ENCODE results near the gene BAD.
"Not testable (repeated sequence)": the region's sequence is repeated elsewhere in the genome, so short reads cannot be mapped to it uniquely, and the experiment has no call there.

BAD gene

DNA sequence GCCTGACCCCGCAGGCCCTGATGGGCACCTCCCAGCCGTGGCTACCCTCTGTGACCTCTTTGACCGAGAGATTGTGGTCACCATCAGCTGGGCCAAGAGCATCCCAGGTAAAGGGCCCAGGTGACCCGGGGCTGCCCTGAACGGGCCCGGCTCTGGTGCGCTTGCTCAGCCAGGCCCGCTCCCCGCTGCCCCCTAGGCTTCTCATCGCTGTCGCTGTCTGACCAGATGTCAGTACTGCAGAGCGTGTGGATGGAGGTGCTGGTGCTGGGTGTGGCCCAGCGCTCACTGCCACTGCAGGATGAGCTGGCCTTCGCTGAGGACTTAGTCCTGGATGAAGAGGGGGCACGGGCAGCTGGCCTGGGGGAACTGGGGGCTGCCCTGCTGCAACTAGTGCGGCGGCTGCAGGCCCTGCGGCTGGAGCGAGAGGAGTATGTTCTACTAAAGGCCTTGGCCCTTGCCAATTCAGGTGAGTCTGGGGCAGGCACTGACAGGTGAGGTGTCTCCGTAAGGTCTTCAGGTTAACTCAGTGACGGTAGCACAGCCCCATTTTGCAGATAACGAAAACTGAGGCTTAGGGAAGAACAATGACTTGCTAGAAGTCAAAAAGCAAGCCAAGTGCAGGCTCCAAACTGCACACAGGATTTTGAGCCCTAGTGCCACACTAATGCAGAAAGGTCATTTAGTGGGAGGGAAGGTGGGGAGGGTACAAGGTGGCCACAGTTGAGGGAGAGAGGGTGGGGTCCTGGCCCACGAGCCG lies 30.5 kb upstream of the BAD start:
- DNase-seq (ENCODE audit: low spot score), result no peak

DNA sequence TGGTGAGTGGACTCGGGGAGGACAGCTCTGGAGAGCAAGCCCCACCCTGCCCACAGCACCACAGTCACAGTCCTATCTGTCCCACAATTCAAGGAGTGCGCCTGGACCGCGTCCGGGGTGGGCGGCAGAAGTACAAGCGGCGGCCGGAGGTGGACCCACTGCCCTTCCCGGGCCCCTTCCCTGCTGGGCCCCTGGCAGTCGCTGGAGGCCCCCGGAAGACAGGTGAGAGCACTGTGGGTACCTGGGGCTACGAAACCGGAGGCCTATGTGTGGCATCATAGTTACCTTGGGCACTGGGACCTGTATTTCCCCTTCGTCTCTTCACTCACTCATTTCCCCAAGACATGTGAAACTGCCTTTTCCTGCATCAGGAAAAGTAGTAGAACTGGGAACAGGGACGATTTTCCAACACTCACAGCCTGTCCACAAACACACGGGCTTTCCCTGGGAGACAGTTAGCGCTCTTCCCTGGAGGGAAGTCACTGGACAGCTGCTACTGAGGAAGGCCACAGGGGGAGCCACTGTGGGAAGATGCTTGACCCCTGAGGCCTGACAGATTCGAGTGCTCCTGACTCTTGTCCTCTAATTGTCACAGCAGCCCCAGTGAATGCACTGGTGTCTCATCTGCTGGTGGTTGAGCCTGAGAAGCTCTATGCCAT lies 29.8 kb upstream of the BAD start:
- no peak for DNase-seq (ENCODE audit: low spot score)

DNA sequence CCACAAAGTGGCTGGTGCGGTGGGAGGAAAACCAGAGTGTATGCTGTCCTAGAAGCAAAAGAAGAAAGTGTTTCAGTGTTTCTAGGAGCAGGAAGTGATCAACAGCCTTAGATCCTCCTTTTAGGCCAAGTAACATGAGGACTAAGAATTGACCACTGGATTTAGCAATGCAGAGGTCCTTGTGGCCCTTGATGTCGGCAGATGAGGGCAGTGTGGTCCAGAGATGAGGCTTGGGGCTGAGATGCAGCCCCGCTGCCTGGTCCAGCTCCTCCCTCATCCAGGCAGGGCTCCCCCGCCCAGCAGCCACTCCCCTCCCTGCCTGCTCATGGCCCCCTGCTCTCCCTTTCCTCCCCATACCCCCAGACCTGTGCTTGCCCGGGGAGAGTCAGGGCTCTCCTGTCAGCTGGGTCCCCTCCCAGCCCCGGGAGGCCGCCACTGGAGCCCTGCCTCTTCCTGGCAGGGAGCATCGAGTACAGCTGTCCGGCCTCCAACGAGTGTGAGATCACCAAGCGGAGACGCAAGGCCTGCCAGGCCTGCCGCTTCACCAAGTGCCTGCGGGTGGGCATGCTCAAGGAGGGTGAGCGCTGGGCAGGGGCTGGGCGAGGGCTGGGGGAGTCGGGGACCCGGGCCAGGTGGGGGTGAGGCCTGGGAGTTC lies 29.2 kb upstream of the BAD start:
- DNase-seq (ENCODE audit: low spot score), result no peak

DNA sequence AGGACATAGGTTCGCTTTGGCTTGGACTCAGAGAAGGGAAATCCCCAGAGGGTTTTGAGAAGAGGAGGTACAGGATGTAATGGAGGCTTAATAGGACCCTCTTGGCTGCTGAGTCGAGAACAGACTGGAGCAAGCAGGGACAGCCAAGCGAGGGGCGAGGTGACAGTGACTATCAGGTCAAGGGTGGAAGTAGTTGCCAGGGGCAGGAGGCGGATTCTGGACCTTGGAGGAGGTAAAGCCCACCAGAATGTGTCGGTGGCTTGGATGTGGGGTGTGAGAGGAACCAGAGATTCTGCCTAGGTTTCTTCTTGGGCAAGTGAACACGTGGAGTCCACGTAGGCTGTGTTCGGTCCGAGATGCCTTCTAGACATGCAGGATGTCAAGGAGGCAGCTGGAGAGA lies 28.5 kb upstream of the BAD start:
- no peak for DNase-seq (ENCODE audit: low spot score)

DNA sequence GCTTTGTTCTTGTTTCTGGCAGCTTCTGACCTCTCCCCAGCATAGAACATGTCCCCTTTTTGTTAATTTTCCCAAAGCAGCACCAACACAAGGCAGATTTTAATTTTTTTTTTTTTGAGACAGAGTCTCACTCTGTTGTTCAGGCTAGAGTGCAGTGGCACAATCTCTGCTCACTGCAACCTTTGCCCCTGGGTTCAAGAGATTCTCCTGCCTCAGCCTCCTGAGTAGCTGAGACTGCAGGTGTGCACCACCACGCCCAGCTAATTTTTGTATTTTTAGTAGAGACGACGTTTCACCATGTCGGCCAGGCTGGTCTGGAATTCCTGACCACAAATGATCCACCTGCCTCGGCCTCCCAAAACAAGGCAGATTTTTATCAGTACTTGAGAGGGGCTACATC lies 23.3 kb upstream of the BAD start:
- not testable (repeated sequence) for DNase-seq (ENCODE audit: low spot score)

DNA sequence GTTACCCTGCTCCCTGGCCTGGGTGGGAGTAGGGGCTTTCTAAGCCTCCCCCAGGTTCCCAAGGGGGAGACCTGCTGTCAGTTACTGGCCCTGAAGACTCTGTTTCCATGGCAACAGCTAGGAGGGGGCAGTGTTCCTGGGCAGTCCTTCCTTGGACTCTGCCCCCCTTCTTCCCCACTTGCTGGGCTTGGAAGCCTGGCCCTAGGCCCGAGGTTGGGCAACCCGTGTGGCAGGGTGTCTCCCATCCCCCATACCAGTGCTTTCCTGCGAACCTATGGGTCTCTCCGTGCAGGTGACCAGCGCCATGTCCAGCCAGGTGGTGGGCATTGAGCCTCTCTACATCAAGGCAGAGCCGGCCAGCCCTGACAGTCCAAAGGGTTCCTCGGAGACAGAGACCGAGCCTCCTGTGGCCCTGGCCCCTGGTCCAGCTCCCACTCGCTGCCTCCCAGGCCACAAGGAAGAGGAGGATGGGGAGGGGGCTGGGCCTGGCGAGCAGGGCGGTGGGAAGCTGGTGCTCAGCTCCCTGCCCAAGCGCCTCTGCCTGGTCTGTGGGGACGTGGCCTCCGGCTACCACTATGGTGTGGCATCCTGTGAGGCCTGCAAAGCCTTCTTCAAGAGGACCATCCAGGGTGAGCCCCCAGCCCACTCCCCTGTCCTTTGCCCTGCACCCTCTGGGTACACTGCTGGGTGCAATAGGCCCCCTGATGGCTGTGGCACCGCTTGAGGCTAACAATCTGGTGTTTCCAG lies 22.6 kb upstream of the BAD start:
- no peak for DNase-seq (ENCODE audit: low spot score)

DNA sequence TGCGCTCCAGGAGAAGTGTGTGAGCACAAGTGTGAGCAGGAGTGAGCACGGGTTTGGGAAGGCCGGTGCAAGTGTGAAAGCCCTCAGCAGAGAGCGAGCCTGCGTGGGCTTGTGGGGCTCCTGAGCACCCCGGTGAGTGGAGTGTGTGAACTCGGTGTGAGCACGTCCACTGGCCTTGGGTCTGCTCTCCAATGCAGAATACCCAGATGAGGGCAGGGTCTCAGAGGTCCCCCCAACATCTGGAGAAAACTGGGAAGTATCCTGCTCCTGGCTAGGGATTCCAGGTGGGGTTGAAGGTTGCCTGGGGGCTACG lies 22.1 kb upstream of the BAD start:
- DNase-seq (ENCODE audit: low spot score), result no peak

DNA sequence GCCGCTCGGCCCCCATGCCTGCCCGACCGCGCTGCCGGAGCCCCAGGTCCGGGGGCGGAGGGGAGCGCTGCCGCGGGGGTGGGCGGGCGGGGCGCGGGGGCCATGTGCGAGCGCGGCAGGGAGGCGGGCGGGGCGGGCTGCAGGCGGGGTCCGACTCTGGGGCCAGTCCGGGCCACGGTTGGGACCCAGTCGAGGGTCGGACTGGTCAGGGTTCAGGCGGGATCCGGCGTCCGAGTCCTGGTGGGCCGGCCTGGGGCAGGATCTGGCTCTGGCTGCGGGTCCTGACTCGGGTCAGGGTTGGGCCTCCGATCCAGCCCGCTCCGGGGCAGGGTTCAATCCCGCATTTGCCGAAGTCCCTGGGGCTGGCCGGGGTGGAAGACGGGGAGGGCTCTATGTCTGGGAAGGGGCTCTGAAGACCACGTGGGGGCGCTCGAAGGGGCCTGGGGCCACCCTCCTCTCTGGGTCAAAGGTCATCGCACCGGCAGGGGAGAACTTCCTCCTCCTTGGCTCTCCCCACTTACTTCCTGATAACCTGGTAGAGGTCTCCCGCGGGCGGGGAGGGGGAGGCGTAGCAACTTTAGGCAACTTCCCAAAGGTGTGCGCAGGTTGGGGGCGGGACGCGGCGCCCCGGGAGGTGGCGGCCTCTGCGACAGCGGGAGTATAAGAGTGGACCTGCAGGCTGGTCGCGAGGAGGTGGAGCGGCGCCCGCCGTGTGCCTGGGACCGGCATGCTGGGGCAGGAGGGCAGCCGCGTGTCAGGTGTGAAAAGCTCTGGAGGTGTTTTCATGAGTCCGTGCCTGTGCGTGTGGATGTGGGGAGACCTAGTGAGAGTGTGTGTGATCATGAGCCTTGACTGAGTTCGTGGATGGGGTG lies 21.5 kb upstream of the BAD start:
- DNase-seq (ENCODE audit: low spot score), result peak; percentile 78

DNA sequence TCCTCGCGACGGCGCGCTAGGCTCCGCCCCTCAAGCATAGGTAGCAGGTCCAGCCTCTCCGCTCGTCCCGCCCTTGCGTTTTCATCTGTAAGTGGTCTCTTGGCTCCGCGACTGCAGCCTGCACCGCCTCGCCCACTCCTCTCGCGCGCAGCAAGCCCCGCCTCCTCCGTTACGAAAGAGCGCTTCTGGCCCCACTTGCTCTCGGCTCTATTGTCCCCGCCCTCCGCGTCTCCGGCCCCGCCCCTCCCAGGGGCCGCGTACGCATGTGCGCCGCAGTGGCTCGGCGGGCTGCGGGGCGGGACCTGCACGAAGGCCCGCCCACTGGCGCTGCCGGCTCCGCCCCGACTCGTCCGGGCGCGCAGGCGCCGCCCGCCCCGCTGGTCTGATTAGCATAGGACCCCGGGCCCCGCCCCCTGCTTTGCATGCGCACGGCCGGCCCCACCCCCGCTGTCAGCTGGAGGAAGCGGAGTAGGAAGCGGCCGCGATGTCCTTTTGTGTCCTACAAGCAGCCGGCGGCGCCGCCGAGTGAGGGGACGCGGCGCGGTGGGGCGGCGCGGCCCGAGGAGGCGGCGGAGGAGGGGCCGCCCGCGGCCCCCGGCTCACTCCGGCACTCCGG lies 20.7 kb upstream of the BAD start, which contains the start of gene ESRRA:
Gene ESRRA, plus strand, starts transcription at position 450 of the 616 bp plus-strand sequence. CDS start 1,656 bp downstream, outside the sequence.
- DNase-seq (ENCODE audit: low spot score), result peak; percentile 100

DNA sequence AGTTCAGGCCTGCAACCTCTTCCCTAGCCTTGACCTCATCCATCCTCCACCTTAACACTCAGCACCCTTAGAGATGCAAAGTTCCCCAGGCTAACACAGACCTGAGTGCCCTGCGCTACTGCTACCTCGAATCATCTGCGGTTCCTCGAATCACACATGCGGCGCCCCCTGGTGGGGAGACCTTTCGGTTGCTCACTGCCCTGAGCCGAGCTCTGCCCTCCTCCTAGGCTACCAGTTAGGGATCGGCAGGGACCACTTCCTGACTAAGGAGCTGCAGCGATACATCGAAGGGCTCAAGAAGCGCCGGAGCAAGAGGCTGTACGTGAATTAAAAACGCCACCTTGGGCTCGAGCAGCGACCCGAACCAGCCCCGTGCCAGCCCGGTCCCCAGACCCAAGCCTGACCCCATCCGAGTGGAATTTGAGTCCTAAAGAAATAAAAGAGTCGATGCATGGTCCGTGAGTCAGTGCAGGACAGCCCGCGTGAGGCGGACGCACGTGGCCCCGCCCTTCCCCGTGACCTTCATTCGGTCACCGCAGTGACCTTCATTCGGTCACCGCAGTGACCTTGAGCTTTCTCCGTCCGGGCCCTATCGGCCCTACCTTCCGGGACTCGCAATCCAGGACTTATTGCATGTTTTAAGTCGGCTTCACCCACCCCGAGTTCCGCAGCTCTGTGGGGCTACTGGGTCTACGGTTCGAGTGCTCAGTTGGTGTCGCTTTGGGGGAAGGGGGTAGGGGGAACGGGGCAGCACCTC lies 20.0 kb upstream of the BAD start:
- DNase-seq (ENCODE audit: low spot score), result peak; percentile 90

DNA sequence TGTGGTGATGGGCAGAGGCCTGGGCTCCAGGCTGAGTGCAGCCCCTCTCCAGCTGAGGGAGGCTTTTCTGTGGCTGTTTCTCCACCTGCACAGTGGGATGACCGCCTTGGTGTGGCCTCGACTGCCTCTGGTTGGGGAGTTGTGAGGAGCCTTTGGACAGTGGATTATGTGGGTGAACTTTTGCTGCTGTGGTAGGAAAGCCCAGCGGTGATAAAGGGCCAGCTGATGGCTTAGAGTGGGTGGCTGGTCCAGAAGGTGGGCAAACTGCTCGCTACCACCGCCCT lies 19.5 kb upstream of the BAD start:
- no peak for DNase-seq (ENCODE audit: low spot score)

DNA sequence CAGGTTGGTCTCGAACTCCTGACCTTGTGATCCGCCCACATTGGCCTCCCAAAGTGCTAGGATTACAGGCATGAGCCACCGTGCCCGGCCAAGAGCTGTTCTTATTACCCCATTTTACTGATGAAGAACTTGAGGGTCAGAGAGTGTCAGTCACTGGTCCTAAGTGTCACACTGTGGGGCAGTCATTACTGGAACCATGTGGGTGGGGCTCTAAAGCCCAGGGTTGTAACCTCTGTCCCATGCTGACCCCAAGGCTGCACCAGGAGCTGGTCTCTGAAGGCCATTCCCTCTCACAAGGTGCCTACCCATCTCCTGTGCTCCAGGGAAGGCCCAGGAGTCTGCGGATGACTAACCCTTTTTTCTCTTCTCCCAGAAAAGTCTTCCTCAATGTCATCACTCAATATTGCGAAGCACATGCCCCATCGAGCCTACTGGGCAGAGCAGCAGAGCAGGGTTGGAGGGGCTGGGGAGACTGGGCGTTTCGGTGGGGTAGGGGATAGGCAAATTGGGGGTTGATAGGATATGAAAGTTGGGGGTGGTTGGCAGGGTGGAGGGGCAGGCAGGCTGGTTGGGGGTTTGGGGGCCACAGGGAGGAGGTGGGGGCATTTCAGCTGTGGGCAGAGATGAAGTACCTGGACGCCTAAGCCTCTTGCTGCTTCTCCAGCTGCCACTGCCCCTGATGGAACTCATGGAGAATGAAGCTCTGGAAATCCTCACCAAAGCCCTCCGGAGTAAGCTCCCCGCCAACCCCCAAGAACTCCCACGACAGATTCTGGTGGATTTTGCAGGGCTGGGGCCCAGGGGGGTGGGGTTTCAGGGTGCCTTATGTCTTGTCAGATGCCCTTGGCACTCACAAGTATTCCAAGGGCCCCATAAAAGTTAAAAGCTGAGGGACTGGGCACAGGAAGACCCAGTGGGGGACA lies 18.9 kb upstream of the BAD start:
- no peak for DNase-seq (ENCODE audit: low spot score)

DNA sequence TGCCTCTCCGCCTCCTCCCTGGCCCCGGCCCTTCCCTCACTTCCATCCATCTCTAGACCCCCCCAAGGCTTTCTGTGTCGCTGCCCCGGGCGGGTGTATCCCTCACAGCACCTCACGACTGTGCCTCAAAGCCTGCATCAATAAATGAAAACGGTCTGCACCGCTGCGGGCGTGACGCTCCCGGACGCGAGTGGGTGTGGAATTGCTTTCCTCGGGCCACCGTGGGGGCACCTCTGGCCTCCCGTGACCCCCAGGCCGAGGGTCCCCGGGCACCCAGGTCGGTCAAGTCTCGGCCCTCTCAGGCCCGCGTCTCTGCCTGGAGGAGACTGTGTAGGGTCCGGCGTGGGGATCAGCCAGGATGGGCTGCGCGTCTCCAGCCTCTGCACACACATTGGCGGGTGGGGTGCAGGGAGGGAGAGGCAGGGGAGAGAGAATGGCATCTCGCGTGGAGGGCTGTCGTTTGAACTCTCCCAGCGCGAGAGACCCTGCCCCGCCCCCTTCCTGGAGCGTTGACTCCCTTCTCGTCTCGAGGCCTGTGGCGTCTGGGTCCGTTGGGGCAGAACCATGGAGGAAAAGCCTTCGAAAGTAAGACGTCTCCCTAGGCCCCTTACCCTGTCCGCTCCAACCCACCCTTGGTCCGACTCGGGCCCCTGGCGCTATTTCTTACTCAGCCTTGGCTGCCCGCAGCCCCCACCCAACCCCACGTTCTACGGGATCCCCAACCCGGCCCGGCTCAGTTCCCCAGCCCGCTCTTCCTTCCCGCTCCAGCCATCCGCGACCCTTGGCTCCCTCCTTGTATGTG lies 15.6 kb upstream of the BAD start, which contains the start of gene CATSPERZ:
Gene CATSPERZ, plus strand, starts transcription at position 512 of the 802 bp plus-strand sequence. Its CDS starts 53 bp downstream, at position 565.
- DNase-seq (ENCODE audit: low spot score), result no peak

DNA sequence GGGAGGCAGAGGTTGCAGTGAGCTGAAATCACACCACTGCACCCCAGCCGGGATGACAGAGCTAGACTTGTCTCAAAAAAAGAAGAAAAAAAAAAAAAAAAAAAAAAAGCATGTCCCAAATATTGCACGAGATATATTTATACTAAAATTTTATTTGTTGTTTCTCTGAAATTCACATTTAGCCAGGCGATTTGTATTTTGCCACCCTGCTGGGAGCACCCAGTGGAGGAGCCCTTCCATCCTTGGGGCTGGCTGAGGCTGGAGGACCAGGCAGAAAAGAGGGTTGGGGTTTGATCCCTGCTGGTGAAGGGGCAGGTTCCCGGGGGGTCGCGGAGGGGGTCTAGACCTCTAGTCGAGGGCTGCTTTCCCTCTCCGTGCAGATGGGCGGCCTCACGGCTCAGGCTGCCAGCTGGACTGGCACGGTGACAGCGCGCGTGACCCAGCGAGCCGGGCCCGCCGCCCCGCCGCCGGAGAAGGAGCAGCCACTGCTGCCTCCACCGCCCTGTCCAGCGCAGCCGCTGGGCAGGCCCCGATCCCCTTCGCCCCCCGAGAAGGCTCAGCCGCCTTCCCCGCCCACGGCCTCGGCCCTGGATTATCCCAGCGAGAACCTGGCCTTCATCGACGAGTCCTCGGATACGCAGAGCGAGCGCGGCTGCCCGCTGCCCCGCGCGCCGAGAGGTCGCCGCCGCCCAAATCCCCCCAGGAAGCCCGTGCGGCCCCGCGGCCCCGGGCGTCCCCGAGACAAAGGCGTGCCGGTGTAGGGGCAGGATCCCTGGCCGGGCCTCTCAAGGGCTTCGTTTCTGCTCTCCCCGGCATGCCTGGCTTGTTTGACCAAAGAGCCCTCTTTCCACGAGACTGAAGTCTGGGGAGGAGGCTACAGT lies 14.7 kb upstream of the BAD start:
- DNase-seq (ENCODE audit: low spot score), result no peak

DNA sequence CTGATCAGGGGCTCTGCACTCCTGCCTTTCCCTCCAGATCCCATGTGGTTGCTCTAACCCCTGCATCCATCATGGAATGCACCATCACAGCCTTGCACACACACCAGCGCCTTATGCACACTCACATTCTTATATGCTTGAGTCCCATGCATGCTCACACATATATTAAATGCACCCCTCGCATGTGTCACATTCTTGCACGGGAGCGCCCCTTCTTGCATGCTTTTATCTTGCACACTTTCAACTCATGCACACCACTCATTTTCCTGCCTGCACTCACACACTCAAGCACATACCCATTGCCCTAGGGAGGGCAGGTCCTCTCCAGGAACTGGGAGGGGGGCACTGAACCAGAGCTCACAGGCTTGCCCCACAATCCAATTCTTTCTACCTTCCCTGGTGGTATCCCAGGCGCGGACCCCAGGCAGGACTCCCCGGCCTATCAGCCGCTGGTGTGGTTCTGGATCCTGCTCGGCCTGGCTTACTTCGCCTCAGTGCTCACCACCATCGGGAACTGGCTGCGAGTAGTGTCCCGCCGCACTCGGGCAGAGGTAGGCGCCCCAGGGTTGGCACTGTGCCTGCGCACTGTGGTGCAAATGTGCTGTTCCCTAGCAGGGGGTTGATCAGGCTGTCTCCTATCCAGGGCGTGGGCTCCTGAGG lies 13.4 kb upstream of the BAD start:
- DNase-seq (ENCODE audit: low spot score), result no peak

DNA sequence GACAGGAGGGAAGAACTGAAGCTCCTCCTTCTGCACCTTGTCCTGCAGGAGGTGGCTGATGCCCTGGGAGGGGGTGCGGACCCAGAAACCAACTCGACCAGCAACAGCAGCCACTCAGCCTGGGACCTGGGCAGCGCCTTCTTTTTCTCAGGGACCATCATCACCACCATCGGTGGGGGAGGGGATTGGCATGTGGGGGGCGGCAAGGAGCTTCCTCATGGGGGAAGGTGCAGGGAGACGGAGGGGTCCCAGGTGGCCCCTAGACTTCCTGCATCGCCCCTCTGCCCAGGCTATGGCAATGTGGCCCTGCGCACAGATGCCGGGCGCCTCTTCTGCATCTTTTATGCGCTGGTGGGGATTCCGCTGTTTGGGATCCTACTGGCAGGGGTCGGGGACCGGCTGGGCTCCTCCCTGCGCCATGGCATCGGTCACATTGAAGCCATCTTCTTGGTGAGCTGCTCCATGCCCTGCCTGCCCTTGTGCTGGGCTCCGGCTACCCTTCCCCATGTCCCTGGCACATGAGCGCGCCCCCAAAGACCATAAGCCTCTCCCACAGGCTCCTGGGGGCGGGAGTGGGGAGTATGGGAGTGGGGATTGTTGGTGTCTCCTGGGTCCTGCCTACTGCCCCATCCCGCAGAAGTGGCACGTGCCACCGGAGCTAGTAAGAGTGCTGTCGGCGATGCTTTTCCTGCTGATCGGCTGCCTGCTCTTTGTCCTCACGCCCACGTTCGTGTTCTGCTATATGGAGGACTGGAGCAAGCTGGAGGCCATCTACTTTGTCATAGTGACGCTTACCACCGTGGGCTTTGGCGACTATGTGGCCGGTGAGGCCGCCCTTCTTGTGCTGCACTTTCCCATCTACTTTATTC lies 12.6 kb upstream of the BAD start:
- DNase-seq (ENCODE audit: low spot score), result no peak

Data from left forelimb (tissue), 1 donor.